ENCODE measurements around the gene FBXW7.

FBXW7 gene

DNA sequence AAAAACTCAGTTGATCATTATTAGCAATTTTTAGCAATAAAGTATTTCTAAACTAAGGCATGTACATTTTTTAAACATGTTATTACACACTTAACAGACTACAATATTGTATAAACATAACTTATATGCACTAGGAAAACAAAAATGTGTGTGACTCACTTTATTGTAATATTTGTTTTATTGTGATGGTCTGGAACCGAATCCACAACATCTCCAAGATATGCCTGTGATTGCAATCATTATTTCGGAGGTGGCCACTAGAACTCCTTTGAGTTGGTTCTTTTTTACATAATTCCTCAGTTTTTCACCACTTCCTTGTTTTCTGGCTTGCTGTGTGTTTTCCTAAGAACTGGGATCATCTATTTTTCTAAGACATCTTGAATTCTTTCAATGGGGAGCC is 53.7 kb downstream of the FBXW7 start:
- peaks cover 8% of the 10 kb centered on the region for H3K36me3 Mint-ChIP-seq (ENCODE audit: low read depth)
- H3K4me3 Mint-ChIP-seq = no peak overlapping the region
- no peak overlapping the region for H3K27ac Mint-ChIP-seq
- H3K27me3 Mint-ChIP-seq (ENCODE audit: low read depth) = no peaks in the 10 kb centered on the region
- H3K9me3 Mint-ChIP-seq = peaks cover 2% of the 10 kb centered on the region
- TF ChIP-seq, protein P1, sequence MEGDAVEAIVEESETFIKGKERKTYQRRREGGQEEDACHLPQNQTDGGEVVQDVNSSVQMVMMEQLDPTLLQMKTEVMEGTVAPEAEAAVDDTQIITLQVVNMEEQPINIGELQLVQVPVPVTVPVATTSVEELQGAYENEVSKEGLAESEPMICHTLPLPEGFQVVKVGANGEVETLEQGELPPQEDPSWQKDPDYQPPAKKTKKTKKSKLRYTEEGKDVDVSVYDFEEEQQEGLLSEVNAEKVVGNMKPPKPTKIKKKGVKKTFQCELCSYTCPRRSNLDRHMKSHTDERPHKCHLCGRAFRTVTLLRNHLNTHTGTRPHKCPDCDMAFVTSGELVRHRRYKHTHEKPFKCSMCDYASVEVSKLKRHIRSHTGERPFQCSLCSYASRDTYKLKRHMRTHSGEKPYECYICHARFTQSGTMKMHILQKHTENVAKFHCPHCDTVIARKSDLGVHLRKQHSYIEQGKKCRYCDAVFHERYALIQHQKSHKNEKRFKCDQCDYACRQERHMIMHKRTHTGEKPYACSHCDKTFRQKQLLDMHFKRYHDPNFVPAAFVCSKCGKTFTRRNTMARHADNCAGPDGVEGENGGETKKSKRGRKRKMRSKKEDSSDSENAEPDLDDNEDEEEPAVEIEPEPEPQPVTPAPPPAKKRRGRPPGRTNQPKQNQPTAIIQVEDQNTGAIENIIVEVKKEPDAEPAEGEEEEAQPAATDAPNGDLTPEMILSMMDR (IDR thresholded peaks at IDR 0.05; ENCODE audit: unreplicated experiment in 3 of 3) = no peak
- H3K4me1 Mint-ChIP-seq = peaks cover 21% of the 10 kb centered on the region

DNA sequence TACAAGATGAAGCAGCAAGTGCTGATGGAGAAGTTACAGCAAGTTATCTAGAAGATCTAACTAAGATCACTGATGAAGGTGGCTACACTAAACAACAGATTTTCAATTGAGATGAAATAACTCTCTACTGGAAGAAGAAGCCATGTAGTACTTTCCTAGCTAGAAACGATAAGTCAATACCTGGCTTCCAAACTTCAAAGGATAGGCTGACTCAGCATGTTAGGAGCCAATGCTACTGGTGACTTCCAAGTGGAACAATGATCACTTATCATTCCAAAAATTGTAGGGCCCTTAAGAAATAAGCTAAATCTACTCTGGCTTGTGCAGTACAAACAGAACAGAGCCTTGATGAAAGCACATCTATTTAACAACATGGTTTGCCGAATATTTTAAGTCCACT is 55.0 kb downstream of the FBXW7 start:
- H3K4me3 Mint-ChIP-seq = no peak overlapping the region

GRCh38 chr4:152480326-152480725 is 55.6 kb downstream of the FBXW7 start:
- Mint-ChIP-seq H3K4me1 (peaks cover 13% of the 10 kb centered on the region), H3K9me3 (peaks cover 2% of the 10 kb centered on the region), H3K27me3 (ENCODE audit: low read depth) (no peaks in the 10 kb centered on the region), H3K36me3 (ENCODE audit: low read depth) (peaks cover 8% of the 10 kb centered on the region), H3K4me3 (no peak overlapping the region), H3K27ac (peak overlapping the region; percentile 49 to 62 (median 50))
- TF ChIP-seq, protein P1 (IDR thresholded peaks at IDR 0.05; ENCODE audit: unreplicated experiment in 3 of 3) = no peak

More for the DNA sequence above, 55.0 kb downstream of the FBXW7 start:
- peak overlapping the region in 2 of 3 experiments; percentile 49 to 50 for H3K27ac Mint-ChIP-seq
- peaks cover 13% of the 10 kb centered on the region for H3K4me1 Mint-ChIP-seq
- TF ChIP-seq, protein P1 (IDR thresholded peaks at IDR 0.05; ENCODE audit: unreplicated experiment in 3 of 3) = no peak
- peaks cover 2% of the 10 kb centered on the region for H3K9me3 Mint-ChIP-seq
- H3K36me3 Mint-ChIP-seq (ENCODE audit: low read depth) = peaks cover 8% of the 10 kb centered on the region
- H3K27me3 Mint-ChIP-seq (ENCODE audit: low read depth) = no peaks in the 10 kb centered on the region

DNA sequence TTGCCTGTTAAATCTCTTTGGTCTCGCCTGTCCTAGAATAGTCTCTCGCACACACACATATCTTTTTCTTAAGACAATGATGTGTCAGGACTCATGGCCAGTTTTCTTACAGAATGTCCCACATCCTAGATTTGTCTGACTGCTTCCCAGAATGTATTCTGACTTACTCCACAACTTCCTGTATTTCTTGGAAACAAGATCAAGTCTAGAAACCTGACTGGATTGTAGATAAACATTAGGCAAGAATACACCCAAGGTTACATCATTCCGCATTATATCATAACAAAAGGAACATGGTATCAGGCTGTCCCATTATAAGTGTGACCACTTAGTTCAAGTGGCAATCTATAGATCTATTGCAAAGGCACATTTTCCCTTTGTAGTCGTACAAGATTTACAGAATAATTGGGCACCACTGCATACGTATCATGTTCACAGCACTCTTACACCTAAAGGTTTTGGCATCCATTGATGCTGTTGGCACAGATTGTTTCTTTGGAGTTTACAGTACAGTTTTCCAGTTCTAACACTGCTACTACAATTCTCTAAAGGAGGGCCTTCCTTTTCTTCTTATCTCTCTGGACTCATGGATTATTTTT is 56.4 kb downstream of the FBXW7 start:
- no peak overlapping the region for H3K4me3 Mint-ChIP-seq
- H3K27me3 Mint-ChIP-seq (ENCODE audit: low read depth) = no peaks in the 10 kb centered on the region
- TF ChIP-seq, protein P1 (IDR thresholded peaks at IDR 0.05; ENCODE audit: unreplicated experiment in 3 of 3) = no peak
- H3K27ac Mint-ChIP-seq = peak overlapping the region in 2 of 3 experiments; percentile 20 to 50
- peaks cover 2% of the 10 kb centered on the region for H3K9me3 Mint-ChIP-seq
- H3K36me3 Mint-ChIP-seq (ENCODE audit: low read depth) = peaks cover 8% of the 10 kb centered on the region
- H3K4me1 Mint-ChIP-seq = peaks cover 13% of the 10 kb centered on the region

- no peak overlapping the region for H3K27ac Mint-ChIP-seq
- peaks cover 8% of the 10 kb centered on the region for H3K36me3 Mint-ChIP-seq (ENCODE audit: low read depth)
- H3K27me3 Mint-ChIP-seq (ENCODE audit: low read depth) = no peaks in the 10 kb centered on the region
- peaks cover 13% of the 10 kb centered on the region for H3K4me1 Mint-ChIP-seq
- H3K4me3 Mint-ChIP-seq = no peak overlapping the region
- TF ChIP-seq, protein P1 (IDR thresholded peaks at IDR 0.05; ENCODE audit: unreplicated experiment in 3 of 3) = no peak
- H3K9me3 Mint-ChIP-seq = peaks cover 2% of the 10 kb centered on the region
These were observed 57.2 kb downstream of the FBXW7 start for GRCh38 chr4:152478461-152479237.
